Naive thymus-derived CD4-positive, alpha-beta T cell (primary cell): ENCODE results near the gene KCNK7. TPM values are rescaled to one million over a fixed set of nuclear protein-coding genes. Genes with fewer than 3 reads are reported as not detected.

Source experiments
- ATAC-seq: fragments of 150-1000 bp; cut with Tn5 transposase; 2 replicates; pipeline ENCODE4 v1.10.0; 2021; ENCODE audit warnings: mild to moderate bottlenecking, moderate library complexity
- CTCF ChIA-PET: fragments of 350-600 bp; sonication (Branson Sonifier 250); formaldehyde crosslinking; loops from one replicate; lab custom pipeline; 2021; ENCODE audit warnings: antibody characterized with exemption; lab: Charles Lee
- POLR2A ChIA-PET: fragments of 350-600 bp; sonication (Branson Sonifier 250); formaldehyde crosslinking; loops from one replicate; lab custom pipeline; 2021; ENCODE audit warnings: antibody characterized with exemption, inconsistent platforms; lab: Charles Lee
- DNase-seq, 9 donors: peaks; one replicate each; pipeline versions ENCODE4 v3.0.0 to v3.0.0-alpha.2; 2020 to 2022; ENCODE audit warnings: mixed read lengths in 1 of 9
- H3K27ac ChIP-seq: one replicate; pipeline ENCODE4 v1.7.0; 2013; ENCODE audit warnings: mild to moderate bottlenecking, low read depth, low read length, moderate library complexity
- H3K27me3 ChIP-seq, 2 donors: one replicate each; pipeline ENCODE4 v1.7.0; 2013; ENCODE audit warnings: low read length in 2 of 2, mild to moderate bottlenecking in 2 of 2, moderate library complexity in 2 of 2; ENCODE audit not compliant: control insufficient read depth in 2 of 2, insufficient read depth in 2 of 2
- H3K36me3 ChIP-seq, 3 experiments: 1 replicate in 2 of 3; 2 replicates in 1 of 3; pipeline ENCODE4 v1.7.0; 2013; ENCODE audit warnings: low read length in 3 of 3, mild to moderate bottlenecking in 3 of 3, moderate library complexity in 1 of 3; ENCODE audit not compliant: insufficient read depth in 3 of 3, control insufficient read depth in 2 of 3
- H3K4me1 ChIP-seq, 2 donors: one replicate each; pipeline ENCODE4 v1.7.0; 2013; ENCODE audit warnings: low read length in 2 of 2, mild to moderate bottlenecking in 2 of 2, moderate library complexity in 1 of 2; ENCODE audit not compliant: control insufficient read depth in 2 of 2, insufficient read depth in 2 of 2
- H3K4me3 ChIP-seq: 2 replicates; pipeline ENCODE4 v1.7.0; 2013; ENCODE audit warnings: mild to moderate bottlenecking, low read length
- H3K9me3 ChIP-seq, 3 experiments: 1 replicate in 2 of 3; 2 replicates in 1 of 3; pipeline ENCODE4 v1.7.0; 2013; ENCODE audit warnings: low read length in 3 of 3; ENCODE audit not compliant: control insufficient read depth in 2 of 3
- H3K27ac Mint-ChIP-seq, 9 donors: one replicate each; pipeline ENCODE4 v1.8.0; 2020 to 2022; ENCODE audit warnings: mixed read lengths in 9 of 9, mild to moderate bottlenecking in 8 of 9, moderate library complexity in 5 of 9, inconsistent platforms in 2 of 9
- H3K27me3 Mint-ChIP-seq, 5 donors: one replicate each; pipeline ENCODE4 v1.8.0; 2021 to 2022; ENCODE audit warnings: mixed read lengths in 5 of 5, mild to moderate bottlenecking in 1 of 5
- H3K36me3 Mint-ChIP-seq, 5 donors: one replicate each; pipeline ENCODE4 v1.8.0; 2020 to 2022; ENCODE audit warnings: mixed read lengths in 5 of 5, mild to moderate bottlenecking in 3 of 5, inconsistent platforms in 1 of 5
- H3K4me1 Mint-ChIP-seq, 7 donors: one replicate each; pipeline ENCODE4 v1.8.0; 2020 to 2022; ENCODE audit warnings: mixed read lengths in 7 of 7, mild to moderate bottlenecking in 3 of 7, inconsistent platforms in 1 of 7
- H3K4me3 Mint-ChIP-seq, 10 donors: one replicate each; pipeline ENCODE4 v1.8.0; 2020 to 2022; ENCODE audit warnings: mild to moderate bottlenecking in 10 of 10, mixed read lengths in 10 of 10, moderate library complexity in 6 of 10, inconsistent platforms in 2 of 10
- H3K9me3 Mint-ChIP-seq, 11 donors: one replicate each; pipeline ENCODE4 v1.8.0; 2020 to 2022; ENCODE audit warnings: mixed read lengths in 11 of 11, mild to moderate bottlenecking in 4 of 11, inconsistent platforms in 1 of 11, moderate library complexity in 1 of 11
- intact Hi-C, 2 donors: fragments of 100-400 bp; cut with micrococcal nuclease; formaldehyde crosslinking; loops; one replicate each; pipeline ENCODE4 v1.15.1; 2023
- polyA plus RNA-seq, 2 donors: library from polyadenylated mRNA; unstranded; fragments of 300-500 nt; fragmentation: Illumina TruSeq; gene quantifications; one replicate each; pipeline ENCODE4 v1.2.3, GENCODE V29; 2021
- total RNA-seq, 6 experiments: library from RNA in 5 of 6; stranded (reverse) in 5 of 6; gene quantifications; 1 replicate in 5 of 6; 2 replicates in 1 of 6; pipeline ENCODE4 v1.2.3 and lab custom pipeline; 2021 to 2026

The KCNK7 gene
- total and polyA plus RNA-seq, 7 experiments from 2014 or later, result 0.25 to 9.2 (median 3.8) TPM; not detected in 1

GRCh38 chr11:65589444-65590239 lies 6.0 kb downstream of the KCNK7 start:
- CTCF ChIA-PET, result interaction anchor here (0.6 to 12.7 kb wide), 5 partner anchors 13 to 81 kb away, joined by 3 to 126 read pairs (median 33); partner anchors contain the start of genes EHBP1L1 and FAM89B
- H3K27ac Mint-ChIP-seq, result peak overlapping the region in 3 of 9 donors; percentile 5 to 86 (median 78)
- DNase-seq (no peak), ATAC-seq (no peak)
- POLR2A ChIA-PET, result interaction anchor here (0.5 to 7.2 kb wide), 9 partner anchors 13 to 647 kb away, joined by 3 to 66 read pairs (median 6); partner anchors contain the start of genes EHBP1L1 and FAM89B
- H3K4me1 Mint-ChIP-seq, result peaks cover 16 to 39% (median 27%) of the 10 kb centered on the region in 7 donors
- no peak overlapping the region for H3K27ac ChIP-seq
- H3K4me1 ChIP-seq, result peaks cover 15 to 16% of the 10 kb centered on the region in 2 donors
- H3K4me3 Mint-ChIP-seq, result no peak overlapping the region
- H3K9me3 ChIP-seq, result no peaks in the 10 kb centered on the region
- no peaks in the 10 kb centered on the region for H3K27me3 ChIP-seq
- no peak overlapping the region for H3K4me3 ChIP-seq
- intact Hi-C loops, result loop anchor here in 1 of 2 donors (2.0 kb wide), 1 partner anchor 25 kb away; the partner anchor contains the start of genes MAP3K11 and PCNX3
- no peaks in the 10 kb centered on the region for H3K27me3 Mint-ChIP-seq
- H3K36me3 Mint-ChIP-seq, result peaks cover 0 to 6% (median 0%) of the 10 kb centered on the region in 5 donors
- peaks cover 0 to 54% (median 0%) of the 10 kb centered on the region in 3 experiments for H3K36me3 ChIP-seq
- H3K9me3 Mint-ChIP-seq, result peaks cover 0 to 2% (median 0%) of the 10 kb centered on the region in 11 donors

GRCh38 chr11:65588199-65589054 lies 7.2 kb downstream of the KCNK7 start:
- CTCF ChIA-PET, result interaction anchor here (0.8 to 12.7 kb wide), 13 partner anchors 12 to 221 kb away, joined by 3 to 126 read pairs (median 6); partner anchors contain the start of genes EHBP1L1 and FAM89B
- H3K27me3 Mint-ChIP-seq, result no peaks in the 10 kb centered on the region
- H3K4me1 ChIP-seq, result peaks cover 11 to 16% of the 10 kb centered on the region in 2 donors
- peaks cover 0 to 9% (median 0%) of the 10 kb centered on the region in 5 donors for H3K36me3 Mint-ChIP-seq
- H3K27ac Mint-ChIP-seq, result peak overlapping the region; percentile 38 to 86 (median 76)
- intact Hi-C loops, result loop anchor here (1.0 to 2.0 kb wide), 7 partner anchors 14 to 222 kb away; partner anchors contain the start of genes MAP3K11 (in 2 of the 2), PCNX3 (in 1 of the 2) and SLC25A45 (in 1 of the 2)
- POLR2A ChIA-PET, result interaction anchor here (0.6 to 7.2 kb wide), 16 partner anchors 12 to 232 kb away, joined by 3 to 66 read pairs (median 4); partner anchors contain the start of genes EHBP1L1, FAM89B, MALAT1 and PCNX3
- H3K4me1 Mint-ChIP-seq, result peaks cover 16 to 43% (median 21%) of the 10 kb centered on the region in 7 donors
- peak overlapping the region; percentile 43 for H3K27ac ChIP-seq
- H3K36me3 ChIP-seq, result peaks cover 0 to 62% (median 0%) of the 10 kb centered on the region in 3 experiments
- peak overlapping the region in 1 of 10 donors; percentile 76 for H3K4me3 Mint-ChIP-seq
- ATAC-seq, result peak; percentile 91
- no peaks in the 10 kb centered on the region for H3K27me3 ChIP-seq
- H3K9me3 ChIP-seq, result no peaks in the 10 kb centered on the region
- H3K4me3 ChIP-seq, result no peak overlapping the region
- H3K9me3 Mint-ChIP-seq, result peaks cover 0 to 2% (median 0%) of the 10 kb centered on the region in 11 donors
- DNase-seq, result peak; percentile 35 to 83 (median 75)

GRCh38 chr11:65586676-65587075 lies 8.9 kb downstream of the KCNK7 start:
- no peak overlapping the region for H3K27ac ChIP-seq
- H3K4me3 Mint-ChIP-seq, result peak overlapping the region in 1 of 10 donors; percentile 39
- H3K36me3 Mint-ChIP-seq, result peaks cover 0 to 21% (median 6%) of the 10 kb centered on the region in 5 donors
- intact Hi-C loops, result no loop called here
- ChIA-PET CTCF (interaction anchor here (2.0 to 12.7 kb wide), 3 partner anchors 10 to 56 kb away, joined by 4 to 126 read pairs (median 36); partner anchors contain the start of gene EHBP1L1), POLR2A (interaction anchor here (0.6 to 7.2 kb wide), 8 partner anchors 9 to 359 kb away, joined by 3 to 66 read pairs (median 6); partner anchors contain the start of genes EHBP1L1, FAM89B, KCNK7 and PCNX3)
- no peaks in the 10 kb centered on the region for H3K27me3 Mint-ChIP-seq
- peaks cover 11 to 16% of the 10 kb centered on the region in 2 donors for H3K4me1 ChIP-seq
- H3K4me3 ChIP-seq, result no peak overlapping the region
- no peaks in the 10 kb centered on the region for H3K27me3 ChIP-seq
- DNase-seq (no peak), ATAC-seq (no peak)
- H3K4me1 Mint-ChIP-seq, result peaks cover 16 to 55% (median 30%) of the 10 kb centered on the region in 7 donors
- no peaks in the 10 kb centered on the region for H3K9me3 ChIP-seq
- H3K9me3 Mint-ChIP-seq, result peaks cover 0 to 2% (median 0%) of the 10 kb centered on the region in 11 donors
- peak overlapping the region in 6 of 9 donors; percentile 61 to 85 (median 68) for H3K27ac Mint-ChIP-seq
- peaks cover 0 to 64% (median 3%) of the 10 kb centered on the region in 3 experiments for H3K36me3 ChIP-seq

- H3K9me3 Mint-ChIP-seq, result peaks cover 0 to 2% (median 0%) of the 10 kb centered on the region in 11 donors
- H3K27me3 ChIP-seq, result no peaks in the 10 kb centered on the region
- no peaks in the 10 kb centered on the region for H3K9me3 ChIP-seq
- H3K27me3 Mint-ChIP-seq, result no peaks in the 10 kb centered on the region
- intact Hi-C loops, result no loop called here
- peaks cover 0 to 22% (median 6%) of the 10 kb centered on the region in 5 donors for H3K36me3 Mint-ChIP-seq
- H3K27ac ChIP-seq, result no peak overlapping the region
- H3K36me3 ChIP-seq, result peaks cover 0 to 66% (median 5%) of the 10 kb centered on the region in 3 experiments
- ATAC-seq (no peak), DNase-seq (no peak)
- POLR2A ChIA-PET, result interaction anchor here (0.7 to 7.2 kb wide), 6 partner anchors 10 to 43 kb away, joined by 3 to 66 read pairs (median 6); partner anchors contain the start of genes EHBP1L1, FAM89B, KCNK7 and PCNX3
- H3K4me3 Mint-ChIP-seq, result peak overlapping the region in 1 of 10 donors; percentile 39
- peaks cover 16 to 57% (median 31%) of the 10 kb centered on the region in 7 donors for H3K4me1 Mint-ChIP-seq
- CTCF ChIA-PET, result interaction anchor here (5.2 to 12.7 kb wide), 2 partner anchors 10 to 48 kb away, joined by 36 to 126 read pairs; partner anchors contain the start of gene EHBP1L1
- peaks cover 11 to 16% of the 10 kb centered on the region in 2 donors for H3K4me1 ChIP-seq
- H3K27ac Mint-ChIP-seq, result peak overlapping the region in 6 of 9 donors; percentile 61 to 85 (median 68)
- no peak overlapping the region for H3K4me3 ChIP-seq
Observed at GRCh38 chr11:65586247-65586630, 9.4 kb downstream of the KCNK7 start.

- ATAC-seq (no peak), DNase-seq (no peak)
- H3K27me3 ChIP-seq, result no peaks in the 10 kb centered on the region
- peaks cover 11 to 16% of the 10 kb centered on the region in 2 donors for H3K4me1 ChIP-seq
- CTCF ChIA-PET, result interaction anchor here (0.6 to 12.7 kb wide), 4 partner anchors 9 to 356 kb away, joined by 3 to 126 read pairs (median 20); partner anchors contain the start of gene EHBP1L1
- H3K27ac ChIP-seq, result no peak overlapping the region
- peak overlapping the region in 4 of 9 donors; percentile 10 to 69 (median 64) for H3K27ac Mint-ChIP-seq
- peaks cover 0 to 21% (median 6%) of the 10 kb centered on the region in 5 donors for H3K36me3 Mint-ChIP-seq
- no peak overlapping the region for H3K4me3 Mint-ChIP-seq
- peaks cover 5 to 69% (median 11%) of the 10 kb centered on the region in 3 experiments for H3K36me3 ChIP-seq
- no peaks in the 10 kb centered on the region for H3K9me3 ChIP-seq
- no peak overlapping the region for H3K4me3 ChIP-seq
- peaks cover 16 to 56% (median 31%) of the 10 kb centered on the region in 7 donors for H3K4me1 Mint-ChIP-seq
- H3K27me3 Mint-ChIP-seq, result no peaks in the 10 kb centered on the region
- intact Hi-C loops, result no loop called here
- H3K9me3 Mint-ChIP-seq, result peaks cover 0 to 2% (median 0%) of the 10 kb centered on the region in 11 donors
- POLR2A ChIA-PET, result interaction anchor here (0.7 to 7.2 kb wide), 6 partner anchors 9 to 42 kb away, joined by 4 to 66 read pairs (median 6); partner anchors contain the start of genes EHBP1L1, FAM89B and KCNK7
Observed at GRCh38 chr11:65585396-65586246, 10.0 kb downstream of the KCNK7 start.
